ENCODE results near the gene SPPL2B.
"Not testable (repeated sequence)": the region's sequence is repeated elsewhere in the genome, so short reads cannot be mapped to it uniquely, and the experiment has no call there.

DNA sequence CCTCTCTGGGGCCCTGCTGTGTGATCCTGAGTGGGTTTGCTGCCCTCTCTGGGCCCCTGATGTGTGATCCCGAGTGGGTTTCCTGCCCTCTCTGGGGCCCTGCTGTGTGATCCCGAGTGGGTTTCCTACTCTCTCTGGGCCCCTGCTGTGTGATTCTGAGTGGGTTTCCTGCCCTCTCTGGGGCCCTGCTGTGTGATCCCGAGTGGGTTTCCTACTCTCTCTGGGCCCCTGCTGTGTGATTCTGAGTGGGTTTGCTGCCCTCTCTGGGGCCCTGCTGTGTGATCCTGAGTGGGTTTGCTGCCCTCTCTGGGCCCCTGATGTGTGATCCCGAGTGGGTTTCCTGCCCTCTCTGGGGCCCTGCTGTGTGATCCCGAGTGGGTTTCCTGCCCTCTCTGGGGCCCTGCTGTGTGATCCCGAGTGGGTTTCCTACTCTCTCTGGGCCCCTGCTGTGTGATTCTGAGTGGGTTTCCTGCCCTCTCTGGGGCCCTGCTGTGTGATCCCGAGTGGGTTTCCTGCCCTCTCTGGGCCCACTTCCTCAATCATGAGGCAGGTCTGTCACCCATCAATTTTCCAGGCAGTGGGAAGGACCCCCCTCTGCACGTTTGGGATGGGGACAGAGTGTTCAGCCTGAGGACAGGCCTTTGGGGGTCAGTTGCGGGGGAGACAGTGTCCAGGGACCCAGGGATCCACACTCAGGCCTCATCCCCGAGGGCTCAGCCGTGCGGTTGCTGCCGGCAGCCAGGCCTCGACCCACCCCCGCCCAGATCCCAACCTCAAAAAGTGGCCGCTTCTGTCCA lies 47.0 kb upstream of the SPPL2B start:
- TF ChIP-seq, protein P1, sequence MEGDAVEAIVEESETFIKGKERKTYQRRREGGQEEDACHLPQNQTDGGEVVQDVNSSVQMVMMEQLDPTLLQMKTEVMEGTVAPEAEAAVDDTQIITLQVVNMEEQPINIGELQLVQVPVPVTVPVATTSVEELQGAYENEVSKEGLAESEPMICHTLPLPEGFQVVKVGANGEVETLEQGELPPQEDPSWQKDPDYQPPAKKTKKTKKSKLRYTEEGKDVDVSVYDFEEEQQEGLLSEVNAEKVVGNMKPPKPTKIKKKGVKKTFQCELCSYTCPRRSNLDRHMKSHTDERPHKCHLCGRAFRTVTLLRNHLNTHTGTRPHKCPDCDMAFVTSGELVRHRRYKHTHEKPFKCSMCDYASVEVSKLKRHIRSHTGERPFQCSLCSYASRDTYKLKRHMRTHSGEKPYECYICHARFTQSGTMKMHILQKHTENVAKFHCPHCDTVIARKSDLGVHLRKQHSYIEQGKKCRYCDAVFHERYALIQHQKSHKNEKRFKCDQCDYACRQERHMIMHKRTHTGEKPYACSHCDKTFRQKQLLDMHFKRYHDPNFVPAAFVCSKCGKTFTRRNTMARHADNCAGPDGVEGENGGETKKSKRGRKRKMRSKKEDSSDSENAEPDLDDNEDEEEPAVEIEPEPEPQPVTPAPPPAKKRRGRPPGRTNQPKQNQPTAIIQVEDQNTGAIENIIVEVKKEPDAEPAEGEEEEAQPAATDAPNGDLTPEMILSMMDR (IDR thresholded peaks at IDR 0.05 in 8 of 11, conservative IDR thresholded peaks at IDR 0.05 in 3 of 11) = not testable (repeated sequence)
- not testable (repeated sequence) for TF ChIP-seq POLR2A (IDR thresholded peaks at IDR 0.05)
